ENCODE results near the gene ASCC3.

DNA sequence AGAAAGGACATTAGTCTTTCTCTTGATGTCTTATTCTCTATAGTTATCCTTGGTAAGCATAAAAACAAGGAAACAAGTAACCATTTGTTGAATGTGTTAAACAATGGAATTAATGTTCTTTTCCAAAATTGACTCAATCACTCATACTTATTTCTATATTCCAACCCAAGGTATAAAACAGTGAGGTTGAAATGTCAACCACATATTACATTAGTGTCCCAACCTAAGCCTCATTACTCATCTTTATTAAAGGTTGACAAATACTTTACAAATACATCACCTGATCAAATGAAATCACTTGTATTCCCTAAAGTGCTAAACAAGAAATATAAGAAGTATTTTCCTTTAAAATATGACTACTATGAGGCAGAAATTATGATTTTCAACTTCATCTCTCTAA lies 100.5 kb downstream of the ASCC3 start:
- TF ChIP-seq, protein P1, sequence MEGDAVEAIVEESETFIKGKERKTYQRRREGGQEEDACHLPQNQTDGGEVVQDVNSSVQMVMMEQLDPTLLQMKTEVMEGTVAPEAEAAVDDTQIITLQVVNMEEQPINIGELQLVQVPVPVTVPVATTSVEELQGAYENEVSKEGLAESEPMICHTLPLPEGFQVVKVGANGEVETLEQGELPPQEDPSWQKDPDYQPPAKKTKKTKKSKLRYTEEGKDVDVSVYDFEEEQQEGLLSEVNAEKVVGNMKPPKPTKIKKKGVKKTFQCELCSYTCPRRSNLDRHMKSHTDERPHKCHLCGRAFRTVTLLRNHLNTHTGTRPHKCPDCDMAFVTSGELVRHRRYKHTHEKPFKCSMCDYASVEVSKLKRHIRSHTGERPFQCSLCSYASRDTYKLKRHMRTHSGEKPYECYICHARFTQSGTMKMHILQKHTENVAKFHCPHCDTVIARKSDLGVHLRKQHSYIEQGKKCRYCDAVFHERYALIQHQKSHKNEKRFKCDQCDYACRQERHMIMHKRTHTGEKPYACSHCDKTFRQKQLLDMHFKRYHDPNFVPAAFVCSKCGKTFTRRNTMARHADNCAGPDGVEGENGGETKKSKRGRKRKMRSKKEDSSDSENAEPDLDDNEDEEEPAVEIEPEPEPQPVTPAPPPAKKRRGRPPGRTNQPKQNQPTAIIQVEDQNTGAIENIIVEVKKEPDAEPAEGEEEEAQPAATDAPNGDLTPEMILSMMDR (IDR thresholded peaks at IDR 0.05; ENCODE audit: poor library complexity) = no peak
- no peak for TF ChIP-seq EZH2phosphoT487 (IDR thresholded peaks at IDR 0.05; ENCODE audit: low read depth, severe bottlenecking, unreplicated experiment)

All from hepatocyte (in vitro differentiated cells).